IPS-15b (cell line): ENCODE results near the gene GNRH2.

Source experiments
- H3K27me3 ChIP-seq: one replicate; pipeline ENCODE4 v1.6.1; 2013; ENCODE audit warnings: low read length; ENCODE audit not compliant: control insufficient read depth, insufficient read depth
- H3K36me3 ChIP-seq: one replicate; pipeline ENCODE4 v1.6.1; 2013; ENCODE audit warnings: low read length; ENCODE audit not compliant: control insufficient read depth, insufficient read depth
- H3K4me1 ChIP-seq: one replicate; pipeline ENCODE4 v1.6.1; 2013; ENCODE audit warnings: mild to moderate bottlenecking, low read length; ENCODE audit not compliant: control insufficient read depth, insufficient read depth
- H3K4me3 ChIP-seq: one replicate; pipeline ENCODE4 v1.5.1; 2013; ENCODE audit warnings: low read depth, low read length
- H3K9ac ChIP-seq: one replicate; pipeline ENCODE4 v1.6.1; 2013; ENCODE audit warnings: low read depth, mild to moderate bottlenecking, low read length
- H3K9me3 ChIP-seq: one replicate; pipeline ENCODE4 v1.6.1; 2013; ENCODE audit warnings: mild to moderate bottlenecking, low read length; ENCODE audit not compliant: control insufficient read depth, insufficient read depth

The GNRH2 gene

DNA sequence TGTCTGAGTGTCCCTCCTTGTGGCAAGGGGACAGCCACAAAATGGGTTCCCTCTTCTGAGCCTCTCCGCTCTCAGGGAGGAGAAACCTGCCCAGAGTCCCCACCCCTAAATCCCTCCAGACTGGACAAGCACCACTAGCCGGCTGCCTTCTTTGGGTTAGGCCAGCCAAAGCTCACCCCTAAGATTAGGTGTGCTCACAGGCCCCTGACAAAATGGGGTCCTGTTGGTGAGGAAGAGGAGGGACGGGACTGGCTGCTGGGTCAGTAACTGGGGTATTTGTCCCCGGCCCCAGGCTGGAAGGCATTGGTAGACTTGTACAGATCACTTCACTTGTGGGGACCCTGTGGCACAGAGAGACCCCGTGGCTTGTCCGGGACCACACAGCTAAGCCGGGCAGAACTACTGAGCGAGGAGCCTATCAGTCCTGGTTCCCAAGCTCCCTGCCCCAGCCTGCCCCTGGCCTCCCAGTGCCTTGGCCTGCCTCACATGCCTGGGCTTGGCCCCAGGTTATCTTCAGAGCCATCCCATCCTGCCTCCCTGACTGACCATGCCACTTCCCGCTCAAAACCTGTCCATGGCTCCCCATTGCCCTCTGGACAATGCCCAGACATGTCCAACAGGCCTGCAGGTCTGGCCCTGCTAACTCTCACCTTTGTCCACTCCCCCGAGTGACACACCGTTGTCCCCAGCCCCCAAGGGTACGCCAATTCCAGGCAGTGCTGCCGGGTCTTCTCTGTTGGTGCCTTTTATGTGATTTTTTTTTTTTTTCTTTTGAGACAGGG lies 51.6 kb downstream of the GNRH2 start:
- no peaks in the 10 kb centered on the region for H3K36me3 ChIP-seq
- H3K27me3 ChIP-seq = peaks cover 18% of the 10 kb centered on the region
- no peak overlapping the region for H3K9ac ChIP-seq
- no peaks in the 10 kb centered on the region for H3K4me1 ChIP-seq
- H3K9me3 ChIP-seq = no peaks in the 10 kb centered on the region
- H3K4me3 ChIP-seq = no peak overlapping the region
